NOMO-1 (cell line): ENCODE results near the gene ACTL9.

Experiments
- DNase-seq, 2 experiments: peaks; one replicate each; lab custom pipeline; 2025; ENCODE audit not compliant: unreplicated experiment in 2 of 2; lab: John Stamatoyannopoulos, UW

Gene ACTL9

GRCh38 chr19:8654591-8655339 lies 43.8 kb downstream of the ACTL9 start:
- DNase-seq: peak; percentile 33 to 46

GRCh38 chr19:8648240-8648639 lies 50.4 kb downstream of the ACTL9 start:
- DNase-seq: peak; percentile 70 to 76
